Femur (tissue), 1 donor: ENCODE data around the gene DLAT.
"Not testable (repeated sequence)": the region's sequence is repeated elsewhere in the genome, so short reads cannot be mapped to it uniquely, and the experiment has no call there.

Experiments
- DNase-seq: peaks from one replicate; pipeline ENCODE4 v3.0.0-alpha.2; 2017

The DLAT gene

DNA sequence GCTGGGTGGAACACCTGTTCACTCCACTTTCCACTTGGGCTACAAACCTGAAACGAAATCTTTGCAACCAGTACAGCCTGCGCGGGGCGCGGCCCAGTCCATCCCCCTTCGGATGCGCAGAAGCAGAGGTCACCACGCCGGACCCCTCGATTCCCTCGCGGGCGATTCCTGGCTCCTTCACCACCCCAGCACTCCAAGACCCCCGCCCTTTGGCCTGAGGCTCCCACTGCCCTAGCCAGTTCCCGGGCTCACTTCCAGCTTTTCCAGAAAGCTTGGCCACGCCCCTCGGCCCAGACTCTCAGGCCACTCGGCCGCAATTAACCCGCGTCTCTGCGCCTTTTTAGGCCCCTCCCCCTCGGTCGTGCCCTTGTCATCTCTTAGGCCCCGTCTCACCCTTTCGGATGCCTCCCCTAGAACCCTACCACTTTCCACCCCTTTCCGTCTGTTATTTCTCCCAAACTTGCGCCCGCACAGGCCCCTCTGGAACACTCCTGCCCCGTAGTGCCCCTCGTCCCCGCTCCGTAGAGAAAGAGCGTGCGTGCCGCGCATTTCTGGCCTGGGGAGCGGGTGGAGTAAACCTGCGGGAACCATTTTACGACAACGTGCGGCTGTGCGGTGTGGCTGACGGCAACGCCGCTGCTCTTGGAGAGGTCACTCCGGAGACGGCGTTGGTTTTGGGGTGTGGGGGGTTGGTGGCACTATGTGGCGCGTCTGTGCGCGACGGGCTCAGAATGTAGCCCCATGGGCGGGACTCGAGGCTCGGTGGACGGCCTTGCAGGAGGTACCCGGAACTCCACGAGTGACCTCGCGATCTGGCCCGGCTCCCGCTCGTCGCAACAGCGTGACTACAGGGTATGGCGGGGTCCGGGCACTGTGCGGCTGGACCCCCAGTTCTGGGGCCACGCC is at the start of gene DLAT:
TSS of gene DLAT (plus strand) at position 636 of the 906 bp plus-strand sequence. CDS start at position 701, 65 bp downstream.
- peak; percentile 90 for DNase-seq

DNA sequence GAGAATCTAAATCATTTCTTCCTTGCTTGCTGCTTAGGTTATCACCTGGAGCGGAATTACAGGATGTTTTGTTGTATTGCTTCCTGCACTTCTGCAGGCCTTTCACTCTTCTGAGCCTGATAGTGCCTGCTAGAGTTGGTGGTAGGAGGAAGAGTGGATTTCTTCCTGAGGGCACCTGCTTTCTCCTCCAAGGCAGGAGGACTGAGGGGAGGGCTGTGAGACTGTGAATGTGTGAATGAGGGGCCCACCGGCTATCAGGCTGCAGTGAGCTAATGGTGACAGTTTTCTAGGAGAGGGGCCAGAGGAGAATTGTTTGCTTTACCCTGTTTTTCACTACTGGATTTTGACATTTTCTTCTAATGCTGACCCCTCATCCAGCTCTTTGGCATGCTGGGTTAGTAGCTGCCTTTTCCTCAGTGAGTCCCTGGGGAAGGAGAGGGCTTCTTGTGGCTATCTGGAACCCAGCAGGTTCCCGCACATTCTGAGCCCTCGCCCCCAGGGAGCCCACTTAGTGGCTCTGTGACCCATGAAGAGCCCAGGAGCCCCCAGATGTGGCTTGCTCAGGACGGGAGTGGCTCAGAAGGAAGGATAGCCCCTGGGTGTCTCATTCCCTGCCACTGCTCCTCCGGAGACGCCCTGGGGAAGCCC is 49.0 kb upstream of the DLAT start:
- DNase-seq: no peak

DNA sequence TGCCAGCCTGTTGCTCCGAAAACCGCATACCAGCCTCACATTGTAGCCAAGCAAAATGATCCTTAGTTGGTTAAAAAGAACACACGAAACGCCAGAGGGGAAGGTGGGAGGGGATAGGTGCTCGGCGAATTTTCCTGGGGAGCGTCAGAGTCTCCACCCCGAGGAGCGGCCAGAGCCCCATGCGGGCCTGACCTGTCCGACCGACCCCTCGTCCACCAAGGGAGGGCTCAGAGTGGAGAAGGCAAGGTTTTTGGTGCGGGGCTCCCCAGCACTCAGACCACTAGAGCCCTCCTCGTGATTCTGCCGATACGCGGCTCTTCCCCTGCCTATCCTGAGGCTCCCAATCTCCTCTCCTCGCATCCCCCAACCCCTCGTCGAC is 48.5 kb upstream of the DLAT start:
- peak; percentile 48 for DNase-seq

DNA sequence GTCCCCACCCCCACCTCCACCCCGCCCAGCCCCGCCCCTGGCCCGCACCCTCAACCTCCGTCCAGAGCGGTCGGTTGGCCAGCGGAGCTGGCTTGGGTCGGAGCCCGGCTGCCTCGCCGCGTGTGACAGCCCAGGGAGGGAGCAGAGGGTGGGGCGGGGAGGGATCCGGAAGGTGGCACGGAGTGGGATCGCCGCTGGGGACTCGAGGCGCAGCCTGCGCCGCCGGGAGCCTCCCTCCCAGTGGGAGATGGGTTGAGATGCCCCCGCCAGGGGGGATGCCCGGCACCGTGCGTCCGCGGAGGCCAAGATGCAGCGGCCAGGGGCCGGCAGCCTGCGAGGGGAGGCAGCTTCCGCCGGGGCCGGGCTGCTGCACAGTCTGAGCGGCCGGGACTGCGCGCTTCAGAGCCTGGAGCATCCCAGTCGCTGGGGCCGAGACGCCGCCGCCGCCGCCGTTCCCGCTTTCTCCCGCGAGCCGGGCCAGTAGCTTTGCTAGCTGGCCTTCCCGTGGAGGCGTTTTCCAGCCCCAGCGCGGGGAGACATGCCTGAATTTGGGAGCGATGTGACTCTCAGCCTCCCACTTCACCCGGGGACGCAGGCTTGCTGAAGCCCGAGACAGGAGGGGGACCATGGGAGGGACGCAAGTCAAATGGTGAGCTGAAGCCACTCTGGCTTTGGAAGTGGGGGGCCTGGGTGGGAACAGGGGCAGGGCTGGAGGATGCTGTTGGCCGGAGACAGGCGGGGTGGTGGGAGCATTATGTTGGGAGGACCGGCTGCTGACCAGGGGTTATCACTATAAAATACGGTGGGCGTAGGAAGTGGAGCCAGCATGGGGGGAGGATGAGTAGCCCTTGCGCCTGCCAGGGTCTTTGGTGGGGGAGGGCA is 47.8 kb upstream of the DLAT start:
- DNase-seq: peak; percentile 71

DNA sequence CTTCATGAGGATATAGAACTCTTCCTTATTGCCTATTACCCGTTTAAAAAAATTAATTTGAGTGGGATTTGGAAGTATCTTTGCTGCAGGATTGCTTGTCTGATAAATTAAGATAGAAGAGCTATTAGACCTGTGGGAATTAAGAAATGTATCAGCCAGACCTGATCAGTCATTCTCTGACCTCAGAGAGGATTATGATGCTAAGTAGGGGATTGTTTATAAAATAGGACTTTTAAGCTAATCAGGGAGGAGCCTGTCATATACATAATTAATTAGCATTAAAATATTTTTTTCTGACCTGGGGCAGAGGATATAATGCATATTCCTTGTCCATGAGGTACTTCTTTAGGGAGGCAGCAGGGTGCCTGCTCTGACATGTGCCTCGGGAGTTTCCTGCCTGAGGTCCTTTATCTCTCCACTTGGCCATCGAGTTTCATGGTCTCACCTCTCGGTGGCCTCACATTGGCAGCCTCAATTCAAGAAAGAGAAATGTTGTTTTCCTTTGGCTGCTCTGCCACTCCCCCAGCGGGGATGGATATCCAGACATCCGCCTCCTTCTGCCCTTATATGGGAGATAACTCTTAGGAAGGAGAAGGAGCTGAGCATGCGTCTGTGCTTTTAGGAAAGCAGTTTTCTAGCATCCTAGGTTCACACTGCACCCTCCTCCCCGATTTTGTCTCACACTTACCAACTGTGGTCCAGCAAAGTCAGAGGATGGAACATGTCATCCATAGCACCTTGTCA is 47.0 kb upstream of the DLAT start:
- peak; percentile 85 for DNase-seq

DNA sequence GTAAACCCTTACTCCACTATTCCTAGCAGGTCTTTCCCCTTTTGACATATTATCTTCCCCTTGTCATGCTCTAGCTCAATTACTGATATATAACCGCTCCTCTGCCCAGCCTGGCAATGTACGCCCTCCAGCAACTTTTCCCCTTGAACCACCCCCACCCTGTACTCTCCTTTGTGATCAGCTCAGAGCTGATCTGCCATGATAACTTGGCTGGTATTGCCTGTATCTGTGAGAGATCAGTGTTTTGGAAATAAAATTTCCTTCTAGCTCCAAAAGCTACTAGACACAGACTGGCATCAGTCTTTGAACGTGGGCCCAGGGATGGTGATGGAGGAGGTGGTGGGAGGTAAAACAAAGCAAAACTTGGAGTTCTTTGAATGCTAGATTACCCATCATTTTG is 45.1 kb upstream of the DLAT start:
- no peak for DNase-seq

DNA sequence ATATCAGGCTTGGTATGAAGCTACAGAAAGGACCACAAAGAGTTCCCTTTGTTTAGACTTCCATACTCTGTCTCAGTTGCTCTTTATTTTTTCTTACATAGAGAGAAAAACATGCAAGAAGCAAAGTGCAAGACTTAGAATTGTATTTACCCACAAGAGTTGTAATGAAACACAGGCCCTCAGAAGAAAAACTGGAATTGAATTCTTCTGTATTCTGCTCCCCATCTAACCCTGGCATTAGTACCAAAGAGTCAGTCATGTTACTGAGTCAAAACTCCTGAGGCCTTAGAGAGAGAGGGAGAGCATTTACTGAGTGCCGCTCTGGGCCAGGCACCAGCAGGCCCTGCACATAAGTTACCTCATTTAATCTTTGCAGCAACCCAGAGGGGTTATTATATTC is 43.9 kb upstream of the DLAT start:
- no peak for DNase-seq

DNA sequence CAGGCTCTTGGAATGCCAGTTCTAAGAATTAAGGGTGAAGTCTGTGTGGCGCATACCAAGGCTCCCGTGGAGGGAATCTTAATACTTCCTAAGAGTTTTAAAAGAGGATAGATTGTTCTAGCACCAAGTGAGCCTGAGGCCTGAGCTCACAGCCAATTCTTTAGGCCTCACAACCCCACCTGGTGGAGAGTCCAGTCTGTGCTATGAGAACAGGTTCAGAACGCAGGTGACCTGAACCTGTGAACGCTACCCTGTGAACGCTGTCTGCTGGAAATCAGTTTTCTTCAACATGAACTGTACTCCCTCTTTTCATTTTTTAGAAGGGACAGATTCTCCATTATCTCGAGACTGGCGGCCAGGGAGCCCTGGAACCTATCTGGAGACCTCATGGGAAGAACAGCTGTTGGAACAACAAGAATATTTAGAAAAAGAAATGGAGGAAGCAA is 43.2 kb upstream of the DLAT start:
- DNase-seq: peak; percentile 66

DNA sequence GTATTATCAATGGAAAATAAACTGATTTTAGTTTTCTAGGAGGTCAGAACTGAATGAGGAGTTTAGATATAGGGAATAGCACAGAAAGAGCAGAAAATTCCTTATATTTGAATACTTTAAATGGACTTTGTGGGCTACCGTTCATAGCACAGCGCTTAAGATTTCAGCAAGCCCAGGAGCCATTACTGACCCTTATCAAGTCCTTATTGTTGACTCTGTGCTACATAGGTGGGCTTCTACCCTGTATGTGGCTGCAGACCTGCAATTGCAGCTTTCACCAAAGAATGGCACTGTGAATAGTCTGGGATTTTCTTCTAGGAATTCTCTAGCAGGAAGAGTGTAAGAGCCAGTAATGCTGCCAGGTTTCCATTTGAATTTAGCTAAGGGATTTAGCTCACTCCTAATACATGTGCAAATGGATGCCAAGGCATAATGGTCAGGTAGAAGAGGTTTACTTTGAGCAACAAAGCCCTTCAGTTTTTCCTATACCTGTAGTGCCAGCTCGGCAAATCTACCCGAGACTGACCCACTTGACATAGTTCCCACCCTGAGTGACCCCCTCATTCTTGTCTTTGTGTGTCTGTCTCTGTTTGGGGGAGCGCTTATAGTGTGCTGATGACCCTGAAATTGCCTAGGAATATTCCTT is 42.5 kb upstream of the DLAT start:
- no peak for DNase-seq

DNA sequence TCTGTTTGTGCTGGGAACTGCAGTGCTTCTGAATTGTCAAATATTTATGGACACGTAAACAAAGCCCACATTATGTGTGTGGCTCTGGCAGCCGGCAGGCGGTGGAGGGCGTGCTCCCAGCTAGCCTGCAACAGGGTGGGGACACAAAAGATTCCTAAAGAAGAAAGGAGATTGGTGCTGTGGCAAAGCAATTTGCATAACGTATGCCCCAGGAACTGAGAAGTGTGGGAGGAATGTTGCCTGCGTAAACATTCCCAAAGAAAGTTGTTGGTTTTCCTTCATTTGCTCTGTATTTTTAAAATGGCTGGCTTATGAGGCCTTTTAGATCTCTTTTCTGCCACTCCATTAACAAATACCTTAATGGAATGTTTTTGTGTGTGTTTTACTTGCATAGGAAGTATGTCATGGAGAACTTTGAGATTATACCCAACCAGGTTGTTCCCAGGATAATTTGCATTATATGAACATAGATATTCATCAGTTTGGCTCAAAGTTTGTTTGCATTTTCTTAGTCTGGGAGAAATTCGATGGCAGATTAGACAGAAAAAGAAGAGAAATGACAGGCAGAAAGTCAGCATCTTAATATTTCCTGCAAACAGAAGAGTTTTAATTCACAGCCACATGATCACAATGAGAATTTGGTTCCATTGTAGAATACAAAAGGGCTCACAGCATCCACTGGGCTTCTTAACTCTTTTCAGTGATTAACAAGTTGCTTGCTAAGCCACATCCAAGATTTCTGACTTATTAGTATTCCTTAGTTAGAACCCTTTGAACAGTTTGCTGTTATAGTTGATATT is 41.8 kb upstream of the DLAT start:
- DNase-seq: peak; percentile 24

DNA sequence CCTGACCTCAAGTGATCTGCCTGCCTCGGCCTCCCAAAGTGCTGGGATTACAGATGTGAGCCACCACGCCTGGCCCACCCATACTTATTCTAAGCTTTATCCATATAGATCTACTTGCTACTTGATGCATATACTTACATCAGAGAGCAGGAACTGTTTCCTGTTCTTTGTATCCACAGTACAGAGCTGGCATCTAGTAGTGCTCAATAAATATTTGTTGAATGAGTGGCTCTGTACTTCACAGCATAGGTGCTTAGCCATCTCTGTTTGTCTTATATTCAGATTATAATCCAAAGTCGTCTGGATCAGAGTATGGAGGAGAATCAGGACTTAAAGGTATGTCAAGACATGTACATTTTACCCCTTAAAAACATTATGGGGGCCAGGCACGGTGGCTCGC is 38.6 kb upstream of the DLAT start:
- no peak for DNase-seq

DNA sequence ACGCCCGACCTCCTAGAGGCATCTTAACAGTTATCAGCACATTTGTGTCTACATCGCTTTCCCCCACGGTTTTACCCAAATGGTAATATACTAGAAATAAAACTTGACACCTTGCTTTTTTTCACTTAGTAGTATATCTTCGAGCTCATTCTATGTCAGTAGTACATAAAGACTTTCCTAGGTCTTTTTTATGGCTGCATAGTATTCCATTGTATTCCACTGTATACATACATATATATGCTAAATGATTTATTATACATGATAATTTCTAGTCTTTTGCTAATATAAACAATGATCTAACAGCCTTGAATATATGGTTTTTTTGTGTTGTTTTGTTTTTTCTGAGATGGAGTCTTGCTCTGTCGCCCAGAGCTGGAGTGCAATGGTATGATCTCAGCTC is 34.8 kb upstream of the DLAT start:
- DNase-seq: no peak

DNA sequence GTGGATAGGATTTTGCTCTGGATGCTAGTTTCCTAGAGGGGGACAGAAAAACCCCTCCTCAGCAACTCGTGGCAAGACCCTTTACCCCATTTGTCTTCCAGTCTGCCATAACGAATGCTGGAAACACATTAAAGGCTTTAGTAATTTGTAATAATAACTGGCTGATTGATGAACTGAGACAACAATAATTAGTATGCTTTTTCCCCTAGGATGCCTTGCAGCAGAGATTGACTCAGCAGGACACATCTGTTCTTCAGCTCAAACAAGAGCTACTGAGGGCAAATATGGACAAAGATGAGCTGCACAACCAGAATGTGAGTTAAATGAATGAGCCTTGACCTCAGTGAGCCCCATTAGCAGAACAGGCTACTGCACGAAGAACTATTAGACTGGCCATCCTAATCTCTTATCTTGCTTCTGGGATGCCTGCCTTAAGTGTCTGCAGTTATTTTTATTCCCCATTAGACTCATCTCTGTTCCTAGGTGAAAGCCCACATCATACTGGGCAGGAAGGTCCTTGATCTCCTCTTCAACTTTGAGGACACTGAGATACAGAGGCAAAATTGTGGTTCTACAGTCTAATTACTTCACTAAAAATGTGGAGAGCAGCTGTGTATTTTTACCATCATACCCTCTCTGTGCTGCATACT is 32.9 kb upstream of the DLAT start:
- no peak for DNase-seq

DNA sequence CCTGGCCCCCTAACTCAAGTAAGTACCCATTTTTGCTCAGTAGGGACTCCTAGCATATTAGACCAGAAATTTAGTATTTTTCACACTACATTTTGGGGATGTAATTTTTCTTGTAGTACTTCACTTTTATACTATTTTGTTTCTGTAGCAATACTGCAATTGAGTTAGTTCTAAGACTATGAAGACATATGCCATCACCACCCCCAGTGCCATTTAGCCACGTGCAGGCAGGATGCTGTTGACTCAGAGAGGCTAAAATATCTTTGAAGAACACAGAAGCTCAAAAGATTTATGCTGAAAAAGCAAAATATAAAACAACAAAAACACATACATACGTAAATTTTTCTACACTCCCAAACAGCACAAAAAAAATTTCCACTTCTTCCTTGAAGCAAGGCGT is 29.1 kb upstream of the DLAT start:
- no peak for DNase-seq

DNA sequence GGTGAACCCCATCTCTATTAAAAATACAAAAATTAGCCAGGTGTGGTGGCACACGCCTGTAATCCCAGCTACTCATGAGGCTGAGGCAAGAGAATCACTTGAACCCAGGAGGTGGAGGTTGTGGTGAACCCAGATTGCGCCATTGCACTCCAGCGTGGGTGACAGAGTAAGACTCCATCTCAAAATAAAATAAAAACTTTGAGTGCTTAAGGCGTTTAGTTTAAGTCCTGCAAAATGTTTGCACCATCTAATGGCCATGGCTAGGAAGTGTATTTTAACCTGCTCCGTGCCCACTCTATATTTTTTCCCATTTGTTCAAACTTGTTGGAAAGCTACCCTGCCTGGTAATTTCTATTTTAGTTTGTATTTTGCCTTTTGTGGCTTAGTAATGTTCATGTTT is 28.5 kb upstream of the DLAT start:
- DNase-seq: not testable (repeated sequence)

DNA sequence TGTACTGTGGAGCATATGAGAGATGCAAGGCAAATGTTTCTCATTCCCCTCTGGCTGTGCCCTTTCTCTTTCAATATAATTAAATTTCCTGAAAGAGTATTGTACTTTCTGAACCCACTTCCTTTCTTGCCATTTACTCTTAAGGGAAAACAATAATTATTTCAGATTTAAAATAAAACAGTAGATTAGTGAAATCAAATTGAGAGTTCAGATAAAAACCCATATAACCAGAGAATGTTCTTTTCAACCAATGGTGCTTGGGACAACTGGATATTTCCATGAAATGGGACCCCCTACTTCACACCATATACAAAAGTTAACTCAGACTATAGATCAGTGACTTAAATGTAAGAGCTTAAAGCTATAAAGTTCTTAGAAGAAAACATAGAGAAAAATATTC is 26.1 kb upstream of the DLAT start:
- no peak for DNase-seq

DNA sequence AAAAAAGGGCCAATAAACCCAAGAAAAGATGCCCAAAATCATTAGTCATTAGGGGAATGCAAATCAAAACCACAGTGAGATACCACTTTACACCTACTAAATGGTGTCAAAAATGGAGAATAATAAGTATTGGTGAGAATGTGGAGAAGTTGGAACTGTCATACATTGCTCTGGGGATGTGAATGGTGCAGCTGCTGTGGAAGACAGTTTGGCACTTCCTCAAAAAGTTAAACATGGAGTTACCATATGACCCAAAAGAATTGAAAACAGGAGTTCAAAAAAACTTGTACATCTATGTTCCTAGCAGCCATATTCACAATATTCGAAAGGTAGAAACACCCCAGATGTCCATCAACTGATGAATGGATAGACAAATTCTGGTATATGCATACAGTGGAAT is 24.5 kb upstream of the DLAT start:
- DNase-seq: no peak

DNA sequence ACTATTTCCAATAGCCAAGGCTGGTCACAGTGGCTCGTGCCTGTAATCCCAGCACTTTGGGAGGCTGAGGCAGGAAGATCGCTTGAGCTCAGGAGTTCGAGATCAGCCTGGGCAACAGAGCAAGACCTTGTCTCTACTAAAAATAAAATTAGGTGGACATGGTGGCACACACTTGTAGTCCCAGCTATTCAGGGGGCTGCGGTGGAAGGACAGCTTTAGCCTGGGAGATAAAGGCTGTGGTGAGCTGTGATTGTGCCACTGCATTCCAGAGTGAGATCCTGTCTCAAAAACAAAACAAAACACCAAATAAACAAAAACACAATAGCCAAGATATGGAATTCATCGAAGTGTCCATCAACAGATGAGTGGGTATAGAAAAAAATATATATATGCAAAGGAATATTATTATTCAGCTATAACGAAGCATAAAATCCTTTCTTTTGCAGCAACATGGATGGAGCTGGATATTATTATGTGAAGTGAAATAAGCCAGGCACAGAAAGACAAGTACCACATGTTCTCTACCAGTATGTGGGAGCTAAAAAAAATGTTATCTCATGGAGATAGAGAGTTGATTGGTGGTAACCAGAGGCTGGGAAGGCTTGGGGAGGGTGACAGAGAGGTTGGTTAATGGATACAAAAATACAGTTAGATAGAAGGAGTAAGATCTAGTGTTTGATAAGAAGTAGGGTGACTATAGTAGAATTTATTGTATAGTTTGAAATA is 22.6 kb upstream of the DLAT start:
- no peak for DNase-seq

DNA sequence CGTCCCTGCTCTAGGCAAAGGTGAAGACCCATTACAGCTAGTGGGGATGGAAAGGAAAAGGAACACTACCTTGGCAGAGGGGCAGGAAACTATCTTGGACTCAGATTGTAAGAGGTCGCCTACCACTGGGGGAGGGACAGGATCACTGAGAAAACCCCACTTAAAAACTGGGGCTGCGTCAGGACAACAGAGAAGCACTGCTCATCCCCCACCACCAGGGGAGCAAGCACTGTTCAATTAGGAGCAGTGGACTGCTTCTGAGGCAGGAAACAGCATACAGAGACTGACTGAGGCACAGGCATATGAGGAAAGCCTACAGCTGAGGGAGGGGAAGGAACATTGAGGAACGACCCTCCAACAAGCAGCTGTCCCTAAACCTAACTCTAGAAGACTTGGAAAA is 20.8 kb upstream of the DLAT start:
- no peak for DNase-seq
